GM21529 (cell line): ENCODE data around the gene NEMP2.

Experiments
- ATAC-seq: cut with Tn5 transposase; IDR thresholded peaks from one replicate; pipeline ENCODE4 v1.9.1; 2021; ENCODE audit not compliant: unreplicated experiment

The NEMP2 gene

DNA sequence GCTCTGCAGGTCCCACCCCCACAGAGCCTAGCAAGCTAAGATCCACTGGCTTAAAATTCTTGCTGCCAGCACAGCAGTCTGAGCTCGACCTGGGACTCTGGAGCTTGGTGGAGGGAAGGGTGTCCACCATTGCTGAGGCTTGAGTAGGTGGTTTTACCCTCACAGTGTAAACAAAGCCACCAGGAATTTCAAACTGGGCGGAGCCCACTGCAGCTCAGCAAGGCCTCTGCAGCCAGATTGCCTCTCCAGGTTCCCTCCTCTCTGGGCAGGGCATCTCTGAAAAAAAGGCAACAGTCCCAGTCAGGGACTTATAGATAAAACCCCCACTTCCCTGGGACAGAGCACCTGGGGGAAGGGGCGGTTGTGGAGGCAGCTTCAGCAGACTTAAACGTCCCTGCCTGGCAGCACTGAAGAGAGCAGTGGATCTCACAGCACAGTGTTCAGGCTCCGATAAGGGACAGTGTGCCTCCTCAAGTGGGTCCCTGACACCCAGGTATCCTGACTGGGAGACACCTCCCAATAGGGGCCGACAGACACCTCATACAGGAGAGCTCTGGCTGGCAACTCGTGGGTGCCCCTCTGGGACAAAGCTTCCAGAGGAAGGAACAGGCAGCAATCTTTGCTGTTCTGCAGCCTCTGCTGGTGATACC lies 20.0 kb upstream of the NEMP2 start:
- no peak for ATAC-seq

DNA sequence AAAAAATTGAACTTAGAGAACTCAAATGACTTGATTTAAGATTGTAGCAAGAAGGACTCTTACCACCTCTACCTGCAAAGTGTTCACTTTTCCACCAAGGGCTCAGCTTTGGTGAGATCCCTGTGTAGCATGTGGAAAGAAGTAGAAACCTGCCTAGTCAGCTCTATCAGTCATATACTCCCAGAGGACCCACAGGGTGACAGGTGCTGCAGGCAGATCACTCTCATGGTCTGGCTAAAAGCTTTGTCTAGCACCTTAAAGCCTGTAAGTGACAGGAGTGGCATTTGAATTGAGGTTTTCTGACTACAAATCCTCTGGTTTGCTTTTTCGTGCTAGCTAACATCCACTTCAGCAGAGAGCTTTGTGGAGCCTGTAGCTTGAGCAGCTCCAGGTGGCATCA lies 18.7 kb upstream of the NEMP2 start:
- ATAC-seq, result no peak

DNA sequence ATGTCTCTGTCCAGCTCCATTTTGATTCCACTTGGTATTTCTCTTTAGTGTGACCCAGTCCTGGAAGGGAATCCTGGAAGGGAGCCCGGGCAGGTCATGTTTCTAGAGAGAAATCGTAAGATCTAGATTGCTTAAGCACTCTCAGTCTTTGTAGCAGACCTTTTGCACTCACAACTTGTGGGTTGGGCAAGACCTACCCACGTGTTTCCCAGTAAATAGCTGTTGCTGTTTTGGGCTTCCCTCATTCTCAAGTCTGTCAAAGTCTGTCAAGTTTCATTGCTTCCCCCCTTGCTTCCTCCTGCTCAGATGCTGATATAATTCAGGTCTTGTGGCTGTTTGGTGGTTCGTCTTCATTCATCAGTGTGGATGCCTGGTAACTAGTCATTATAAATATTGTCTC lies 17.4 kb upstream of the NEMP2 start:
- ATAC-seq, result peak; percentile 78

DNA sequence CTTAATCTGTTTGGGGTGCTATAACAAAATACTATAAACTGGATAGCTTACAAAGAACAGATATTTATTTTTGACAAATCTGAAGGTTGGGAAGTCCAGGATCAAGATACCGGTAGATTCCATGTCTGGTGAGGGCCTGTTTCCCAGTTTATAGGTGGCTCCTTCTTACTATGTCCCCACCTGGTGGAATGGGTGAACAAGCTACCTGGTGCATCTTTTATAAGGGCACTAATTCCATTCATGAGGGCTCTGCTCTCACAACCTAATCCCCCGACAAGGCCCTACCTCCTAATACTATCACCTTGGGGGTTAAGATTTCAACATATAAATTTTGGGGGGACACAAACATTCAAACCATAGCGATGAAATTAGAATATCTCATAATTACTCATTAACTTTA lies 15.6 kb upstream of the NEMP2 start:
- ATAC-seq, result no peak

DNA sequence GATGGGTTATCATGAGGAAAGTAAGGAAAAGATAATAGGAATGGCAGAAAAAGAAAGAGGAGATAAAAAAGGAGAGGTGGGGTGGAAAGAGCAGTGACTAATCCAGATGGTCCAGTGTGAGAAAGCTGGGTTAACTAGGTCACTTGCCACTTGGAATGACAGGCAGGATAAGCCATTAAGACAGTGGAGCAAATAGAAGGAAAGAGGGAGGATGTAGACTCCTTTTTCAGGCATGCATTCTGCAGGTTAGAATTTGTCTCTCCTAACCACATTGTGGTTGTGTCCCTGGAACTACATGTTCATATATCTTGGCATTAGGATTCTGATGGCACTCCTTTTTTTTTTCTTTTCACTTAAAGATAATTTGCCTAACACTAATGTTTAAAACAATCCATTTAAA lies 13.4 kb upstream of the NEMP2 start:
- no peak for ATAC-seq

DNA sequence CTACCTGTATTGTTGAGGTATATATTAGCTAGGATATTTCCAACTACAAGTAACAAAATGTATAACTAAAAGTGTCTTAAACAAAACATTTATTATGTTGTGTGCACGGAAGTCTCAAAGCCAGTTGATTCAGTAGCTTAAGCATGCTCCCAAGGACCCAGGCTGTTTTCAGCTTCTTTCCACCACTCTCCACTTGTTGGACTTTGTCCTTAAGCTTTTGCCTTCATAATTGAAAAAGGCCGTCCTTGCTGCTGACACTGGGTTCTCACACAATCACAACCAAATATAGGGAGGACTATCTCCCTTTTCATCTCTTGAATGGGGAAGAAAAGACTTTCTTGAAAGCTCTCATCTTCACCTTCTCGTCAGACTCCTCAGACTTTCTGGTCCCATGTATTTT lies 12.2 kb upstream of the NEMP2 start:
- no peak for ATAC-seq

DNA sequence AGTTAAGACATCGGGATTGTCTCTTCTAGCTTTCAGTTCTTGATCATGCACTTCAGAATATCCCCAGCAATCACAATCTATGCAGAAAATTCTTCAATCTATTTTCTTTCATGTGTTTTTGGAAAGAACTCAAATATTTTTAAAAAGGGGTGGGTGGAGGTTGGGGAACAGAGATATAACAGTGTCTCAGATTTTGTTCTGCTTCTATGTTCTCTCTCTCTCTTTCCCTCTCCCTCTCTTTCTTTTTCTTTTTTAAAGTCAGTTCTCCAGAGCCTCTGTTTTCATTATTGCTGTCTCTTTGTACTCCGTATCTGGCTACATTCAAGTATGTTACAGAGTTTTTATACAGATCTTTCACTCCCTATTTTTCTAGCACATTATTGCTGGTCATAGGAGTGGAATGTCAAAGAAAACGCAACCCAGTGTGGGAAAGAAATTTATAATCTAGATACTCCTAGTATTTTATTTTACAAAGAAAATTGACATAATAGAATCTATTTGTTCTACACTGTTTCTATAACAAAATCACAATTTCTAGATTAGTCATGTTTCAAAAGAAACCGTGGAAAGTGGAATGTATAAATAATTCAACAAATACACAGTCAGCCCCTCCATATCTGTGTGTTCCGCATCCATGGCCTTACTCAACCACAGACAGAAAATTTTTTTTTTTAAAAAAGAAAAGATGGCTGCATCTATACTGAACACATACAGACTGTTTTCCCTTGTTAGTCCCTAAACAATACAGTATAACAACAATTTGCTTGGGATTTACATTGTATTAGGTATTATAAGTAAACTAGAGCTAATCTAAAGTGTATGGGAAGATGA lies 11.2 kb upstream of the NEMP2 start:
- ATAC-seq, result no peak

DNA sequence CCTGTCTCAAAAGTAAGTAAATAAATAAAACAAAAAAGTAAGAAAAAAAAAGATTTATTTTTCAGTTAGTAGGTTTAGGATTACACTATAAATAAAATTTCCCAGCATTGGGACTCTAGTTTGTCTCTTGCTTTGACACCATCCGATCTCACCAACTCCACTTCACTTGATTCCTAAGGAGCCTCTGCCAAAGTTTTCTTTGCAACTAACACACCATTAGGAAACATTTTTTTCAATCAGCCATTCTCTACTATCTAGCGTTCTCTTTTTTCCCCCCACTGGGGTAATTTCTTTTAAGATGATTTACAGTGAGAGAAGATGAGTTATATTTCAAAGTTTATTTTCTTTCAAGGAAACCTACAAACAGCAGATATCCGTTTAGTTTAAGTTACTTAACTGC lies 10.6 kb upstream of the NEMP2 start:
- no peak for ATAC-seq

DNA sequence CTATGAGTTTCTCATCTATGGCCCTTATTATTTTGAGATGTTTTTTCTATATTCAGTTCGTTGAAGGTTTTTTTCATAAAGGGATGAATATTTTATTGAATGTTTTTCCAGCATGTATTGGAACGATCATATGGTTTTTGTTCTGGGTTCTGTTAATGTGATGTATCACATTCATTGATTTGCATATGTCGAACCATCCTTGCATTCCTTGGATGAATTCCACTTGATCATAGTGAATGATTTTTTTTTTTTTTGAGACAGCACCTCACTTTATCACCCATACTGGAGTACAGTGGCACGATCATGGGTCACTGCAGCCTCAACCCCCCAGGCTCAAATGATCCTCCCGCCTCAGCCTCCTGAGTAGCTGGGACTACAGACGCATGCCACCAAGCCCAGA lies 5.5 kb upstream of the NEMP2 start:
- no peak for ATAC-seq

DNA sequence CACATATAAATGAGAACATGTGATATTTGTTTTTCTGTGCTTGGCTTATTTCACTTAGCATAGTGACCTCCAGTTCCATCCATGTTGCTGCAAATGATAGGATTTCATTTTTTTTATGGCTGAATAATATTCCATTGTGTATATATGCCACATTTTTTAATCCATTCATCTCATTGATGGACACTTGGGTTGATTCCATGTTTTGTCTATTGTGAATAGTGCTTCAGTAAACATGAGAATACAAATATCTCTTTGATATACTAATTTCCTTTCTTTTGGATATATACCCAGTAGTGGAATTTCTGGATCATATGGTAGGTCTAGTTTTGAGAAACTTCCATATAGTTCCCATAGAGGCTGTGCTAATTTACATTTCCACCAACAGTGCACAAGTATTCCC lies 3.7 kb upstream of the NEMP2 start:
- ATAC-seq, result no peak

DNA sequence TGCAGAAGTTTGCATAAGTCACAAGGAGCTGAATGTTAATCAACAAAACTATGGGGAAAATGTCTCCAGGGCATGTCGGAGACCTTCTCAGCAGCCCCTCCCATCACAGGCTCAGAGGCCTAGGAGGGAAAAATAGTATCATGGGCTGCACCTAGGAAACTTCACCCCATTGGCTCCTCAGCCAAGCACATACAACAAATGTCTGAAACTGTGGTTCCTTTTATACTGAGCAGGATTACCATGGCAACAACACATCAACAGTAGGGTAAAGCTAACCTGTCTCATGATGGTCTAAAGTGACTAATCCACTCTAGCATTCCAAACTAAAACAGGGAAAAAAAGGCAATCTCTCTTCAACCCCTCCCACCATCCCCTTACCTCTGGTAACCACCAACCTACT lies 3.2 kb upstream of the NEMP2 start:
- ATAC-seq, result no peak

DNA sequence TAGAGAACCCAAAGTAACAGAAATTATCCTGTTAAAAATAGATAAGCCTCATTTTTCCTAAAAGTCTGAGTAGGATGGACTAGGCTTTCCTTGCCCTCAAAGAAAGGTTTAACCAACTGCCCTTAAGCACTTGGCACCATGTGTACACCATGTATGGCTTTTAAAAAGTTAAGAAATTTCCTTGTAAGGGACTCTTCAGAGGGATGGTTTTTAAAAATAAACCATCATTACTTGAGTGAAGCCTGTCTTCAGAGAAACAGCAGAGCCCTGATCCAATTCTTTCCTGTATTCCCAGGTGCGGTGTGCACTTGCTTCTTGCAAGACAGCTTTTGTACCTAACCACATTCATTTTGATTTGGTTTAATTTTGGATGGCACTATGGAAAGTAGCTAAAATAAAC lies 1.1 kb upstream of the NEMP2 start:
- ATAC-seq, result no peak

DNA sequence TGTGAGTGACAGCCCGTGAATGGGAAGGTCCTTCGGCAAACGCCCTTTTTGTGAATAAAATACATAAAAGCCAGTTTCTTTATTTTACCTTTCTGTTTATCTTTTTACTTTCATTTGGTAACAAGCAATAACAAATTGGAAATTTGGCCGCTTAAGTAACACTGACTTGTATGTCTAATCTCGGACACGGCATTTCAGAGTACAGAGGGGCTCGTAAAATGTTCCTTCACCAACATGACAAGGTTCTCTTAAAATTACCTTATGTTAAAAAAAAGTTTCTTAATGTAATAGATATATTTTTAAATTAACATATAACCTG lies 558 bp upstream of the NEMP2 start:
- ATAC-seq, result no peak

DNA sequence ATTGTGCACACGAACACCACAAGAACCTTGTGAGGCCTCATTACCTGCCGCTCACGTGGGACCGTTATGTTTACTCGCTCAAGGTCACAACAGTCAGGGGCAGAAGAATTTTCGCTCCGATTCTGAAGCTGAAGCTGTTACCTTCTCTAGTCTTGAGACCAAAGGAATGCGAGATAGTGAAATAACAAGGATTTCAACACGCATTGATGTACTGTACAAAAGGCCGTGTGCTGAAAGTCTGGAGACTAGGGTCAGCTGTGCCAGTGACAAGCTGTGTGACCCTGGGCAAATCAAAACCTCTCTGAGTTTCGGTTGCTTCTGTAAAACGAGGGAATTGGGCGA lies 583 bp downstream of the NEMP2 start:
- peak; percentile 31 for ATAC-seq

DNA sequence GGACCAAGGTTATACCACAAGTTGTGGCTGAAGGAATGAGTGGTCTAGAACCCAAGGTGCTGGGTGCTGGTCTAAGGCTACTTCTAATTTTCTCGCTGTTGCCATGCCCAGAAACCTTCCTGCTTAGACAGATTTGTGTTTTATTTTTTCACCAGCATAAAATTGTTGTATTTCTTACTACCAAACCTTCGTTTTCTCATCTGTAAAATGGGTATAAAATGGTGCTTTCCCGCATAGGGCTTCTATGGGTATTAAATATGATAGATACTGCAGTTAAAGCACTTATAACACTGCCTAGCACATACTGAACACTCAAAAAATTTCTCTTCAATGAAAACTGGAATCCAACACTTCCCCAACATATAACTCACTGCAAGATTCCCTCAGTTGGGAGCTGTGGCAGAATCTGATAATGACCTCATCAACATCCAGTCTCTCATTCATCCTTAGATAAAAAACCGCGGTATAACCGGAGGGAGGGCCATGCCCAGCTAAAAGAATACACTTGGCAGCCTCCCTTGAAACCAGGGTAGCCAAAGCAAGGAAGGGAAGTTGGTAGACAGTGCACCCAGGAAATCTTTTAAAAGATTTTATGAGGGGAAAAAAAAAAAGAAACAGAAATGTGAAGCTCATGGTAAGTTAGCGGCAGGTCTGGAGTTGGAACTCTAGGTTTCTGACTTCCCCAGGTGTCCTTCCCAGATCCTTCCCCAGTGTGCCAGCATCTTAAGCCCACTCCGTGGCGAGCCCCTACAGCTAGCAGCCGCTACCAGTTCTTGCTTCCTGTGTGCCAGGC lies 1.2 kb downstream of the NEMP2 start:
- no peak for ATAC-seq

DNA sequence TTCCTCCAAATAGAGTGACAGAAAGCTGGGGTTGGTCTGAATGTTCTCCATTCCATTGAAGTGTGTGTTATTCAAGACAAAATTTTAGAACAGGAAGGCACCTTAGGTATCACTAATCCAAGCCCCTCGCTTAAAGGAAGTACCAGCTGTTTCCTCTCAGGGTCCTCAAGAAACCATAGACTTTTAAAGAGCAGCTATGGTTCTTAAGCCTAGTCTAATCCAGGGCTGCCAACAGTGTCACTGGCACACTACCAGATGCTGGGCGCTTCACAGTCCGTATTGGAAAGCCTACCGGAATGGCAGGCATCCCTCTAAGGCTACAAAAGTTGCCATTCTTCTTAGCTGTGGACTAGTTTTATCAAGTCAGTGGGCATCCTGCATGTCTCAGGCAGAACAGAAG lies 1.9 kb downstream of the NEMP2 start:
- ATAC-seq, result no peak

DNA sequence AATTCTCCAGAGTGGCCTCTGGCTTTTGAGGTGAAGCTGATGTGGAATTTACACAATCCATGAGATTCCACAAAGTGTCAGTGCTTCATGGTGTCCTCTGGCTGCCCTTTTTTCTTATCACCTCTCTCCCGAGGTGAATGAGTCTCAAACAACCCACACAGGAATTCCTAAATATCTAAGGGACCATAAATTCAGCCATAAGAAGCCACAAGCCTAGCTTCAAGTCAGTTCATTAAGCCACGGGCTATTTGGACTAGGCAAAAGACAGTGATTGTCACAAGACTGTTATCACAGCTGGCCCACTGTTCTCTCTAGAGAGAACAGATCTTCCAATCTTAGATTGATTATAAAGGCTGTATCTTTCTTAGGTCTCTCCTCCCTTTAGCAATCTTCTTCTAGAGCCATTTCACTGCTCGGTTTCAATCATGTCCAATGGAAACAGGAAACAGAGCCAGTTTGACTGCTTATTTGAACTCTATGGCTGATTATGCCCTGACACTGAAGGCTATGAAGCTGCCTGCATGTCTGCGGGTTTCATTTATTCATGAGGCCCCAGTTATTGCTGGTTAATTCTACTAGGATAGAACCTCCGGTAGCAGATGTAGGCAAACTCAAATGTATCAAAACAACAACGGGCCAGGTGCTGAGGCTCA lies 4.1 kb downstream of the NEMP2 start:
- no peak for ATAC-seq

DNA sequence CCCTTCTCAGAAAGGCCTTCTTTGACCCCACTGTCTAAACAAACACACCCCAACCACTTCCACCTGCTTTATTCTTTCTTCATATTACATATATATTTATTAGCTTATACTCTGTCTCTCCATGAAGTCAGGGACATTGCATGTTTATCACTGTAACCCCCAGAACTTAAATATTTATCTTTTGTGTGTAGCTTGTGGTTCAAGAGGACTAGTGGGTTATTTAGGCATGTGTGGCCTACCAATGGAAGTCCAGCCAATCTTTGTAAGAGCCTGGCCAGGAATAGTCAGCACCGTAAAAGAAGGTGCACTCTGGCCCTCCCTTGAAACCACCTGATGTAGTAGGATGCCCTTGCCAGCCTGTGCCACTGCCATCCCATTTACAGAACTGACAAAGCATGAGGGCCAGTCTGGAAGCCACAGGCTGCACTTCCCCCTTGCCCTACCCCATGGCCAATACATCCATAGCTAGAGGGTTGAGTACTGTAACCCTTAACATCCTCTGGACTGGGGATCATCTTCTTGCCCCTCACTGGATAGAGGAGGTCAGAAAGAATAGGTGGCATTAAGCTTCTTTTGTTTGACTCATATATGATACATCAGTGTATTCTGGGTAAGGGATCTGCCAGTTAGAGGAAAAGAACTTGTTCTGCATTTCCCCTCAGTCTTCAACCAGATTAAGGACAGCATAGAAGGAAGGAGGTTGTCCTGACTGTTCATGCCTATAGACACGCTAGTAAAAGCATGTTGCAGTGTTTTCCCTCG lies 4.9 kb downstream of the NEMP2 start:
- ATAC-seq, result no peak

DNA sequence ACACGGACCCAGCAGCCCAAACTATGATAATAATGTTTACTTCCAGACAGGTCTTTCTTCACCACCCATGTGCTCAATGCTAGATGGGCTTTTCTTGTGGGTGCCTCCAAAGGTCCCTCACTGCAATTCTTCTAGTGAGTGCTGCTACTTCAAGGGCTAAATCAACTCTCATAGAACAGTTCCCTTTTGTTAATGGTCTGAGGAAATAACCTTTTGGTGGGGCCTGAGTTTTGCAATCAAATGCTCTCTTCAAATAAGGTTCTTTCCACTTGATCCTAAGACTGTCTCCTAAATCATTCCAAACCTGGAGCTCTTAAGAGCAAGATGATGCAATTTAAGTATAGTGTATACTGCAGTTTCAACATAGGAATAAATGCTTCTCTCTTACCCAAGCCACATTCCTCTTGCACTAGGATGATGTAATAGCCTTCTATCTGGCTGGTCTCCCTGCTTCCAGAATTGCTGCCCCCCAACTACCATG lies 6.0 kb downstream of the NEMP2 start:
- no peak for ATAC-seq

DNA sequence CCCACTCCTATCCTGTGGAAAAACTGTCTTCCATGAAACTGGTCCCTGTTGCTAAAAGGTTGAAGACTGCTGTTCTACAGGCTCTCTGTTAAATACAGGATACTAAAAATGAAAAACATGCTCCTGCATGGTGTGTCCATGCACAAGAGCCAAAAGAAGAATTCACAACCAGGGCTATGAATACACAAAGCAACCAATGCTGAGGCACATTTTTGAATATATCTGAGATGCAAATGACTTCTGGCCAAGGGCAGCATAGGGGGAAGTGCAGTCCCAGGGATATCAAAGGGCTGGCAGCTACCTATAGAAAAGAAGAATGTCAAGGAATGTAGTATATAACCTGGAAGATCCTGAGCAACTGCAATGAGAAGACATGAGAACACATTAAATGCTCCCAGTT lies 6.6 kb downstream of the NEMP2 start:
- no peak for ATAC-seq

DNA sequence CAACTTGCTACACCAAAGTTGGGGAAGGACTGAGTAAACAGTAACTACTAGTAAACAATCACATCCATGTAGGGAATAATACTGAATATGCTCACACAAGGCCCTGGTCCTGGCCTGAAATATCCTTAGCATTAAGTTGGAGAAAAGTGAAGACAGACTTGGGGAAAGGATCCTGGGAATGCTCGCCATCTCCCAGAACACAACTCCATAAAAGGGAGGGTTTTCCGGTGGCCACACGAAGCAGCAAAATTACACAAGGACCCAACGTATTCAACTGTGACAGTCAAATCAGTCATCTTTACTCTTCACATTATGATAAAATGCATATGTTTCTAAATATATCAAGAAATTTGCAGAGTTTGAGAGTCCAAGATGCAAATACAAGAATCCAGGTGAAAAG lies 7.3 kb downstream of the NEMP2 start:
- ATAC-seq, result no peak
